ENCODE results near the gene RPL18A.

DNA sequence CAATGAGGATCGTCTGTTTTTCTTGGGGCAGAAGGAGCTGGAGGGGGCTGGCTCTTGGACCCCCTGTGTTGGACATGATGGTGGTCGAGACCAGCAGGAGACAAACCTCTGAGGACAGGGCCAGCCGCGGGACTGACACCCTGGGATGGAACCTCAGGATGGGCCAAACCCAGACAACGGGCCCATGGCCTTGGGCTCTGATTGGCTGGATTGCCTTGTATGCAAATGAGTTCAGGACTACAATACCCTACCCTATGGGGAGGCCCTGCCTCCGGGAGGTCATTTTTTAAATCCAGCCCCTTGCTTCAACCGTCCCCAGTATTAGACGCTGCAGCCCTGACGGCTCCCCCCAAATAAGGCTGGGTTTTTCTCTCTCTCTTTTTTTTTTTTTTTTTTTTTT, 34.1 kb downstream of the RPL18A start:
- TF ChIP-seq, protein P1, sequence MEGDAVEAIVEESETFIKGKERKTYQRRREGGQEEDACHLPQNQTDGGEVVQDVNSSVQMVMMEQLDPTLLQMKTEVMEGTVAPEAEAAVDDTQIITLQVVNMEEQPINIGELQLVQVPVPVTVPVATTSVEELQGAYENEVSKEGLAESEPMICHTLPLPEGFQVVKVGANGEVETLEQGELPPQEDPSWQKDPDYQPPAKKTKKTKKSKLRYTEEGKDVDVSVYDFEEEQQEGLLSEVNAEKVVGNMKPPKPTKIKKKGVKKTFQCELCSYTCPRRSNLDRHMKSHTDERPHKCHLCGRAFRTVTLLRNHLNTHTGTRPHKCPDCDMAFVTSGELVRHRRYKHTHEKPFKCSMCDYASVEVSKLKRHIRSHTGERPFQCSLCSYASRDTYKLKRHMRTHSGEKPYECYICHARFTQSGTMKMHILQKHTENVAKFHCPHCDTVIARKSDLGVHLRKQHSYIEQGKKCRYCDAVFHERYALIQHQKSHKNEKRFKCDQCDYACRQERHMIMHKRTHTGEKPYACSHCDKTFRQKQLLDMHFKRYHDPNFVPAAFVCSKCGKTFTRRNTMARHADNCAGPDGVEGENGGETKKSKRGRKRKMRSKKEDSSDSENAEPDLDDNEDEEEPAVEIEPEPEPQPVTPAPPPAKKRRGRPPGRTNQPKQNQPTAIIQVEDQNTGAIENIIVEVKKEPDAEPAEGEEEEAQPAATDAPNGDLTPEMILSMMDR (IDR thresholded peaks at IDR 0.05), result no peak
- no peak for TF ChIP-seq EP300 (IDR thresholded peaks at IDR 0.05)
- TF ChIP-seq POLR2A (IDR thresholded peaks at IDR 0.05), result no peak
